ENCODE results near the gene KIF6.

KIF6 gene

GRCh38 chr6:39724787-39725631, at the start of gene KIF6:
TSS of gene KIF6 (minus strand) at chr6:39725408. CDS start at chr6:39725310, 98 bp downstream.
- TF ChIP-seq CTCF (IDR thresholded peaks at IDR 0.05; ENCODE audit: low read depth, low read length) = no peak
- peak; percentile 68 for DNase-seq (ENCODE audit: extremely low read depth, low read depth)

- no peak for DNase-seq (ENCODE audit: extremely low read depth, low read depth)
- TF ChIP-seq CTCF (IDR thresholded peaks at IDR 0.05; ENCODE audit: low read depth, low read length) = no peak
These were observed 48.6 kb upstream of the KIF6 start for GRCh38 chr6:39773782-39774181.

GRCh38 chr6:39772559-39773273, 47.5 kb upstream of the KIF6 start:
- peak; percentile 35 for DNase-seq (ENCODE audit: extremely low read depth, low read depth)
- TF ChIP-seq CTCF (IDR thresholded peaks at IDR 0.05; ENCODE audit: low read depth, low read length) = no peak

GRCh38 chr6:39770446-39770845, 45.2 kb upstream of the KIF6 start:
- TF ChIP-seq CTCF (IDR thresholded peaks at IDR 0.05; ENCODE audit: low read depth, low read length) = no peak
- DNase-seq (ENCODE audit: extremely low read depth, low read depth) = no peak

- TF ChIP-seq CTCF (IDR thresholded peaks at IDR 0.05; ENCODE audit: low read depth, low read length) = no peak
- DNase-seq (ENCODE audit: extremely low read depth, low read depth) = no peak
These were observed 43.8 kb upstream of the KIF6 start for GRCh38 chr6:39769012-39769411.

GRCh38 chr6:39765508-39766065, 40.4 kb upstream of the KIF6 start:
- no peak for DNase-seq (ENCODE audit: extremely low read depth, low read depth)
- no peak for TF ChIP-seq CTCF (IDR thresholded peaks at IDR 0.05; ENCODE audit: low read depth, low read length)

Data from AG09319 (cell line).